GM12891 (cell line): ENCODE results near the gene SUPV3L1.

Source experiments
- PAX5 ChIP-seq: IDR thresholded peaks from 2 replicates; pipeline ENCODE4 v1.6.1; 2011; ENCODE audit warnings: low read length, moderate library complexity, mild to moderate bottlenecking; ENCODE audit not compliant: insufficient read depth, severe bottlenecking
- POLR2A ChIP-seq: IDR thresholded peaks from 2 replicates; pipeline ENCODE4 v1.6.1; 2011; ENCODE audit warnings: low read depth, low read length, control low read depth
- POLR2AphosphoS5 ChIP-seq: IDR thresholded peaks from 2 replicates; pipeline ENCODE4 v1.6.1; 2011; ENCODE audit warnings: low read depth, low read length, control low read depth
- POU2F2 ChIP-seq: IDR thresholded peaks from 2 replicates; pipeline ENCODE4 v1.6.1; 2011; ENCODE audit warnings: low read depth, mild to moderate bottlenecking, control low read depth, low read length, moderate library complexity
- SPI1 ChIP-seq: IDR thresholded peaks from 2 replicates; pipeline ENCODE4 v1.6.1; 2011; ENCODE audit warnings: low read depth, low read length, control low read depth
- TAF1 ChIP-seq: IDR thresholded peaks from 2 replicates; pipeline ENCODE4 v1.6.1; 2011; ENCODE audit warnings: low read depth, low read length, control low read depth

DNA sequence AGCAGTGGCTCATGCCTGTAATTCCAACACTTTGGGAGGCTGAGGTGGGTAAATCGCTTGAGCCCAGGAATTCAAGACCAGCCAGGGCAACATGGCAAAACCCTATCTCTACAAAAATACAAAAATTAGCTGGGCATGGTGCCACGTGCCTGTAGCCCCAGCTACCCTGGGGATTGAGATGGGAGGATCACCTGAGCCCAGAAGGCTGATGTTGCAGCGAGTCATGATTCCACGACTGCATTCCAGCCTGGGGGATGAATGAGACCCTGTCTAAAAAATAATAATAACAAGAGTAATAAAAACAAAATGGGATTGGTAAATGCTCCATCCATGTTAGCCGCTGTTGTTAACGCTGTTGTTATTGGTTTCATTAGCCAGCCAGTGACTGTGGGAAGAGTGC is 38.8 kb downstream of the SUPV3L1 start:
- TF ChIP-seq TAF1 = no peak
- no peak for TF ChIP-seq POLR2A
- no peak for TF ChIP-seq SPI1
- no peak for TF ChIP-seq POLR2AphosphoS5
- no peak for TF ChIP-seq POU2F2
- no peak for TF ChIP-seq PAX5
